Measurements from ENCODE around the gene FCHO1. TPM values are rescaled to one million over a fixed set of nuclear protein-coding genes. Genes with fewer than 3 reads are reported as not detected.

Gene FCHO1
- total and polyA plus RNA-seq, 2 donors (not counting 1 experiment from before 2014, with no cell fraction given): 85.7 to 149 TPM

- peak overlapping the region; percentile 93 for H3K9ac ChIP-seq (ENCODE audit: low read length)
- H3K4me2 ChIP-seq (replicated peaks; ENCODE audit: low read depth, low read length, poor library complexity, severe bottlenecking): peak overlapping the region; percentile 98
- 3% methylated on average over 38 of the region's 38 CpGs for WGBS (ENCODE audit: insufficient coverage)
- ChIA-PET POLR2A (interaction anchor here (0.6 to 2.7 kb wide), 7 partner anchors 18 to 390 kb away, joined by 3 to 14 read pairs (median 7); partner anchors contain the start of genes FCHO1 and RPL18A), CTCF (interaction anchor here (1.0 to 2.9 kb wide), 11 partner anchors 16 to 216 kb away, joined by 3 to 20 read pairs (median 4); partner anchors contain the start of gene RPL18A)
- peak overlapping the region; percentile 78 to 94 (median 88) for H3K4me3 ChIP-seq (ENCODE audit: control extremely low read depth in 1 of 5, extremely low read depth in 1 of 5, insufficient read depth in 1 of 5, low read depth in 2 of 5, low read length in 4 of 5)
- no peaks in the 10 kb centered on the region for H3K27me3 Mint-ChIP-seq
- peak overlapping the region; percentile 79 for H2AFZ ChIP-seq (ENCODE audit: insufficient read depth, low read depth, low read length, poor library complexity, severe bottlenecking)
- DNase-seq (no peak), ATAC-seq (ENCODE audit: low read depth) (peak; percentile 42)
- intact Hi-C loops (cut with micrococcal nuclease): loop anchor here (1.0 kb wide), 3 partner anchors 27 to 56 kb away; no protein-coding TSS in a partner anchor
- H4K20me1 ChIP-seq (ENCODE audit: control insufficient read depth, insufficient read depth, low read length, poor library complexity, severe bottlenecking): peaks cover 47% of the 10 kb centered on the region
- peaks cover 4 to 24% of the 10 kb centered on the region in 2 experiments for H3K36me3 ChIP-seq (replicated peaks in 1 of 2; ENCODE audit: control extremely low read depth in 1 of 2, control insufficient read depth in 1 of 2, extremely low read depth in 1 of 2, insufficient read depth in 2 of 2, low read length in 1 of 2)
- peak overlapping the region; percentile 77 for H3K27ac Mint-ChIP-seq
- peaks cover 55% of the 10 kb centered on the region for H3K79me2 ChIP-seq (ENCODE audit: control insufficient read depth, insufficient read depth, low read length)
- H3K9me3 ChIP-seq (ENCODE audit: control extremely low read depth in 1 of 3, control insufficient read depth in 2 of 3, insufficient read depth in 1 of 3, low read length in 2 of 3): no peaks in the 10 kb centered on the region
- H3K27me3 ChIP-seq (replicated peaks in 1 of 4; ENCODE audit: control extremely low read depth in 1 of 4, control insufficient read depth in 3 of 4, insufficient read depth in 4 of 4, low read length in 3 of 4): no peaks in the 10 kb centered on the region
- H3K27ac ChIP-seq (ENCODE audit: low read length in 2 of 2): peak overlapping the region in 1 of 2 donors; percentile 73
- TF ChIP-seq EZH2 (IDR thresholded peaks at IDR 0.05; ENCODE audit: borderline replicate concordance, insufficient read depth, low read depth, low read length, poor library complexity, severe bottlenecking) (no peak), CTCF (IDR thresholded peaks at IDR 0.05) (no peak)
- H3K9me3 Mint-ChIP-seq (ENCODE audit: insufficient read depth): no peaks in the 10 kb centered on the region
- H3K4me1 ChIP-seq (ENCODE audit: control insufficient read depth in 2 of 2, insufficient read depth in 2 of 2, low read length in 2 of 2): peaks cover 32 to 39% of the 10 kb centered on the region in 2 donors
- H3K4me3 Mint-ChIP-seq: peak overlapping the region; percentile 92
- H3K4me1 Mint-ChIP-seq: peaks cover 36% of the 10 kb centered on the region
Observed at GRCh38 chr19:17719730-17720400, 31.4 kb upstream of the FCHO1 start.

- DNase-seq (no peak), ATAC-seq (ENCODE audit: low read depth) (no peak)
- no peaks in the 10 kb centered on the region for H3K27me3 Mint-ChIP-seq
- peak overlapping the region; percentile 77 for H3K27ac Mint-ChIP-seq
- Histone ChIP-seq H3K36me3 (replicated peaks in 1 of 2; ENCODE audit: control extremely low read depth in 1 of 2, control insufficient read depth in 1 of 2, extremely low read depth in 1 of 2, insufficient read depth in 2 of 2, low read length in 1 of 2) (peaks cover 6 to 30% of the 10 kb centered on the region in 2 experiments), H3K79me2 (ENCODE audit: control insufficient read depth, insufficient read depth, low read length) (peaks cover 61% of the 10 kb centered on the region), H3K9ac (ENCODE audit: low read length) (peak overlapping the region; percentile 93), H4K20me1 (ENCODE audit: control insufficient read depth, insufficient read depth, low read length, poor library complexity, severe bottlenecking) (peaks cover 51% of the 10 kb centered on the region), H3K4me2 (replicated peaks; ENCODE audit: low read depth, low read length, poor library complexity, severe bottlenecking) (peak overlapping the region; percentile 98), H2AFZ (ENCODE audit: insufficient read depth, low read depth, low read length, poor library complexity, severe bottlenecking) (peak overlapping the region; percentile 79), H3K27me3 (replicated peaks in 1 of 4; ENCODE audit: control extremely low read depth in 1 of 4, control insufficient read depth in 3 of 4, insufficient read depth in 4 of 4, low read length in 3 of 4) (no peaks in the 10 kb centered on the region), H3K4me3 (ENCODE audit: control extremely low read depth in 1 of 5, extremely low read depth in 1 of 5, insufficient read depth in 1 of 5, low read depth in 2 of 5, low read length in 4 of 5) (peak overlapping the region; percentile 78 to 94 (median 88)), H3K4me1 (ENCODE audit: control insufficient read depth in 2 of 2, insufficient read depth in 2 of 2, low read length in 2 of 2) (peaks cover 32 to 39% of the 10 kb centered on the region in 2 donors), H3K9me3 (ENCODE audit: control extremely low read depth in 1 of 3, control insufficient read depth in 2 of 3, insufficient read depth in 1 of 3, low read length in 2 of 3) (no peaks in the 10 kb centered on the region), H3K27ac (ENCODE audit: low read length in 2 of 2) (peak overlapping the region in 1 of 2 donors; percentile 73)
- no peaks in the 10 kb centered on the region for H3K9me3 Mint-ChIP-seq (ENCODE audit: insufficient read depth)
- ChIA-PET POLR2A (interaction anchor here (2.2 to 2.7 kb wide), 3 partner anchors 17 to 35 kb away, joined by 8 to 14 read pairs (median 11); partner anchors contain the start of gene FCHO1), CTCF (interaction anchor here (0.7 to 2.9 kb wide), 9 partner anchors 16 to 139 kb away, joined by 3 to 20 read pairs (median 4); partner anchors contain the start of gene RPL18A)
- 13% methylated on average over 7 of the region's 7 CpGs for WGBS (ENCODE audit: insufficient coverage)
- peak overlapping the region; percentile 92 for H3K4me3 Mint-ChIP-seq
- peaks cover 36% of the 10 kb centered on the region for H3K4me1 Mint-ChIP-seq
- intact Hi-C loops (cut with micrococcal nuclease): no loop called here
- TF ChIP-seq EZH2 (IDR thresholded peaks at IDR 0.05; ENCODE audit: borderline replicate concordance, insufficient read depth, low read depth, low read length, poor library complexity, severe bottlenecking): no peak
- no peak for TF ChIP-seq CTCF (IDR thresholded peaks at IDR 0.05)
Observed at GRCh38 chr19:17720440-17720839, 30.8 kb upstream of the FCHO1 start.

Data from B cell (primary cell).